HG03095 (cell line): ENCODE results near the gene PDZD2.
"Not testable (repeated sequence)": the region's sequence is repeated elsewhere in the genome, so short reads cannot be mapped to it uniquely, and the experiment has no call there.

Experiments used
- ATAC-seq: cut with Tn5 transposase; IDR thresholded peaks from one replicate; pipeline ENCODE4 v1.9.1; 2021; ENCODE audit warnings: moderate library complexity; ENCODE audit not compliant: unreplicated experiment

The PDZD2 gene

GRCh38 chr5:32059761-32060530 is 421.0 kb downstream of the PDZD2 start:
- no peak for ATAC-seq

- ATAC-seq, result no peak
Observed at GRCh38 chr5:32061236-32061635, 422.3 kb downstream of the PDZD2 start.

- ATAC-seq, result no peak
Observed at GRCh38 chr5:32066448-32066847, 427.5 kb downstream of the PDZD2 start.

GRCh38 chr5:32067774-32068470 is 429.0 kb downstream of the PDZD2 start:
- no peak for ATAC-seq

- no peak for ATAC-seq
Observed at GRCh38 chr5:32068561-32068960, 429.6 kb downstream of the PDZD2 start.

- no peak for ATAC-seq
Observed at GRCh38 chr5:32069396-32069795, 430.5 kb downstream of the PDZD2 start.

GRCh38 chr5:32071351-32071944 is 432.5 kb downstream of the PDZD2 start:
- ATAC-seq, result no peak

GRCh38 chr5:32072054-32072453 is 433.1 kb downstream of the PDZD2 start:
- no peak for ATAC-seq

GRCh38 chr5:32074401-32074800 is 435.5 kb downstream of the PDZD2 start:
- ATAC-seq, result no peak

- ATAC-seq, result no peak
Observed at GRCh38 chr5:32076699-32077695, 438.1 kb downstream of the PDZD2 start.

- ATAC-seq, result not testable (repeated sequence)
Observed at GRCh38 chr5:32078855-32079254, 439.9 kb downstream of the PDZD2 start.

GRCh38 chr5:32080565-32080964 is 441.6 kb downstream of the PDZD2 start:
- not testable (repeated sequence) for ATAC-seq

GRCh38 chr5:32082701-32083100 is 443.8 kb downstream of the PDZD2 start:
- no peak for ATAC-seq

GRCh38 chr5:32083981-32084430 is 445.1 kb downstream of the PDZD2 start:
- ATAC-seq, result no peak

GRCh38 chr5:32087086-32088082 is 448.5 kb downstream of the PDZD2 start:
- ATAC-seq, result no peak

- no peak for ATAC-seq
Observed at GRCh38 chr5:32088214-32088613, 449.3 kb downstream of the PDZD2 start.

- ATAC-seq, result no peak
Observed at GRCh38 chr5:32089146-32090000, 450.4 kb downstream of the PDZD2 start.

GRCh38 chr5:32090026-32090754 is 451.3 kb downstream of the PDZD2 start:
- no peak for ATAC-seq
